DMS 273 (cell line): ENCODE data around the gene PLEKHH3.
A peak's percentile ranks its signal among the peaks of the same experiment; 100 is the strongest.
"Not testable (repeated sequence)": the region's sequence is repeated elsewhere in the genome, so short reads cannot be mapped to it uniquely, and the experiment has no call there.

Experiments used
- DNase-seq: peaks from one replicate; lab custom pipeline; 2025; ENCODE audit not compliant: unreplicated experiment; lab: John Stamatoyannopoulos, UW

The PLEKHH3 gene

GRCh38 chr17:42639525-42640113 is 37.2 kb downstream of the PLEKHH3 start:
- no peak for DNase-seq

GRCh38 chr17:42632949-42633444 is 43.8 kb downstream of the PLEKHH3 start:
- DNase-seq, result no peak

GRCh38 chr17:42629411-42630009 is 47.3 kb downstream of the PLEKHH3 start:
- no peak for DNase-seq

GRCh38 chr17:42627032-42627764 is 49.6 kb downstream of the PLEKHH3 start:
- not testable (repeated sequence) for DNase-seq

GRCh38 chr17:42623732-42624596 is 52.8 kb downstream of the PLEKHH3 start:
- DNase-seq, result peak; percentile 48

GRCh38 chr17:42623271-42623670 is 53.5 kb downstream of the PLEKHH3 start:
- DNase-seq, result no peak

GRCh38 chr17:42621987-42622386 is 54.8 kb downstream of the PLEKHH3 start:
- not testable (repeated sequence) for DNase-seq

- DNase-seq, result peak; percentile 64
These were observed 58.2 kb downstream of the PLEKHH3 start for GRCh38 chr17:42618442-42619150.

GRCh38 chr17:42617956-42618431 is 58.8 kb downstream of the PLEKHH3 start:
- peak; percentile 63 for DNase-seq
